Measurements from ENCODE around the gene EPB42.

The EPB42 gene

DNA sequence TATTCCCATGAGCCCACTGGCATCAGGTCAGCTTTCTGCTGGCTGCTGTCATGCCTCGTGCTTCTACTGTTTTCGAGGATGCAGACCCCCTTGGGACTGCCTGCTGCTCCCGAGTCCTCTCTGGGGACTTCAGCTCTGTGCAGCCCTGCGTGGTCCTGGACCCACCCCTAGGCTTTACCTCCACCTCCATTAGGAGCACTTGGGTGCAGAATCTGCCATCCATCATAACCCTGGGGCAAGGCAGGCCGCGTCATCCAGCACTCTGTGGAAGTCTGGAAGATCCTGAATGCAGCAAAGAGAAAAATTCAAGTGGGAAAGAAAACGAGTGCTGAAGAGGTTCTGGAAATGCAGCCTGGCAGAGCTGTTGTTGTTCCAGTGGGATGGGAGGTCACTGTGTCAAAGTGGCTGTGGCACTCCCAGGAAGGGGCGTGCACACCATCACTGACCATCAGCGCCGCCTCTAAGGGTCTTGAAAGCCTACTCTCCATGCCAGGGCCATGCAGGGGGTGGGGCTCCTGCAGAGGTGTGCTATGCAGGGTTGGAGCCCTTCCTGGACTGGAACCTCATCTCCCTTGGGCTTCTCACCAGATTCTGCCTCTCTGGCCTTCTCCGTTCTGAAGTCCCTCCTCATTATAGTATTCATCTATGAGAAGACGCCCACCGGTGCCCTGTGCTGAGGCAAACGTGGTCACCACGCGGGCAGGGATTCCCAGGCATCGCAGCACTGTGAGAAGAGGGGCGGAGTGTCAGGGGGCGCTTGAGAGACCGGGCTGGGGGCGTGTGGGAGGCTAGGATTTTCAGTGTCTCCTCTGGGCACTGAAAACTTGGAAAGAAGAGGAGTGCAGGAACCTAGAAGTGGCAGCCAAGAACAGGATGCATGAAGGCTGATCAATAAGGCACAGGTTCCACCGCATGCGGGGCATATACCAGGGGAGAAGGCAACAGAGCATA is 12.5 kb downstream of the EPB42 start:
- H3K27ac ChIP-seq (ENCODE audit: extremely low read depth, low read depth, low read length) = no peak overlapping the region
- no peaks in the 10 kb centered on the region for H3K4me1 ChIP-seq (ENCODE audit: control insufficient read depth, insufficient read depth, low read length)
- ChIA-PET CTCF (interaction anchor here (0.7 to 2.3 kb wide), 2 partner anchors 77 to 104 kb away, joined by 4 to 6 read pairs; no protein-coding TSS in a partner anchor), POLR2A (no interaction called here)
- TF ChIP-seq ZNF114 (tag by site-specific recombination; IDR thresholded peaks at IDR 0.05) (no peak), ZFHX2 (tag by site-specific recombination; conservative IDR thresholded peaks at IDR 0.05) (no peak), ZNF155 (tag by site-specific recombination; IDR thresholded peaks at IDR 0.05) (no peak), ZNF248 (tag by site-specific recombination; IDR thresholded peaks at IDR 0.05) (no peak), ZNF175 (tag by site-specific recombination; IDR thresholded peaks at IDR 0.05) (no peak), ZNF548 (tag by site-specific recombination; IDR thresholded peaks at IDR 0.05) (no peak), ZNF501 (tag by site-specific recombination; IDR thresholded peaks at IDR 0.05) (no peak), ZNF132 (tag by site-specific recombination; IDR thresholded peaks at IDR 0.05; ENCODE audit: borderline replicate concordance) (no peak), ZNF394 (tag by site-specific recombination; IDR thresholded peaks at IDR 0.05; ENCODE audit: borderline replicate concordance) (no peak), OVOL3 (tag by site-specific recombination; IDR thresholded peaks at IDR 0.05) (no peak), ZNF423 (tag by site-specific recombination; IDR thresholded peaks at IDR 0.05) (no peak), KLF10 (tag by site-specific recombination; IDR thresholded peaks at IDR 0.05) (no peak)
- TF ChIP-seq, protein P1, sequence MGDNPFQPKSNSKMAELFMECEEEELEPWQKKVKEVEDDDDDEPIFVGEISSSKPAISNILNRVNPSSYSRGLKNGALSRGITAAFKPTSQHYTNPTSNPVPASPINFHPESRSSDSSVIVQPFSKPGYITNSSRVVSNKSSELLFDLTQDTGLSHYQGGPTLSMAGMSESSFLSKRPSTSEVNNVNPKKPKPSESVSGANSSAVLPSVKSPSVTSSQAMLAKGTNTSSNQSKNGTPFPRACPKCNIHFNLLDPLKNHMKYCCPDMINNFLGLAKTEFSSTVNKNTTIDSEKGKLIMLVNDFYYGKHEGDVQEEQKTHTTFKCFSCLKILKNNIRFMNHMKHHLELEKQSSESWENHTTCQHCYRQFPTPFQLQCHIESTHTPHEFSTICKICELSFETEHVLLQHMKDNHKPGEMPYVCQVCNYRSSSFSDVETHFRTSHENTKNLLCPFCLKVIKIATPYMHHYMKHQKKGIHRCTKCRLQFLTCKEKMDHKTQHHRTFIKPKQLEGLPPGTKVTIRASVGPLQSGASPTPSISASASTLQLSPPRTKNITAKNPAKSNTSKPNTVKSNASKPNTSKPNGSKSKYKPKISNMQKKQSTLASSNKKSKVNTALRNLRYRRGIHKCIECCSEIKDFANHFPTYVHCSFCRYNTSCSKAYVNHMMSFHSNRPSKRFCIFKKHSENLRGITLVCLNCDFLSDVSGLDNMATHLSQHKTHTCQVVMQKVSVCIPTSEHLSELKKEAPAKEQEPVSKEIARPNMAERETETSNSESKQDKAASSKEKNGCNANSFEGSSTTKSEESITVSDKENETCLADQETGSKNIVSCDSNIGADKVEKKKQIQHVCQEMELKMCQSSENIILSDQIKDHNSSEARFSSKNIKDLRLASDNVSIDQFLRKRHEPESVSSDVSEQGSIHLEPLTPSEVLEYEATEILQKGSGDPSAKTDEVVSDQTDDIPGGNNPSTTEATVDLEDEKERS (tag by site-specific recombination; IDR thresholded peaks at IDR 0.05) = no peak
- TF ChIP-seq, protein P2, sequence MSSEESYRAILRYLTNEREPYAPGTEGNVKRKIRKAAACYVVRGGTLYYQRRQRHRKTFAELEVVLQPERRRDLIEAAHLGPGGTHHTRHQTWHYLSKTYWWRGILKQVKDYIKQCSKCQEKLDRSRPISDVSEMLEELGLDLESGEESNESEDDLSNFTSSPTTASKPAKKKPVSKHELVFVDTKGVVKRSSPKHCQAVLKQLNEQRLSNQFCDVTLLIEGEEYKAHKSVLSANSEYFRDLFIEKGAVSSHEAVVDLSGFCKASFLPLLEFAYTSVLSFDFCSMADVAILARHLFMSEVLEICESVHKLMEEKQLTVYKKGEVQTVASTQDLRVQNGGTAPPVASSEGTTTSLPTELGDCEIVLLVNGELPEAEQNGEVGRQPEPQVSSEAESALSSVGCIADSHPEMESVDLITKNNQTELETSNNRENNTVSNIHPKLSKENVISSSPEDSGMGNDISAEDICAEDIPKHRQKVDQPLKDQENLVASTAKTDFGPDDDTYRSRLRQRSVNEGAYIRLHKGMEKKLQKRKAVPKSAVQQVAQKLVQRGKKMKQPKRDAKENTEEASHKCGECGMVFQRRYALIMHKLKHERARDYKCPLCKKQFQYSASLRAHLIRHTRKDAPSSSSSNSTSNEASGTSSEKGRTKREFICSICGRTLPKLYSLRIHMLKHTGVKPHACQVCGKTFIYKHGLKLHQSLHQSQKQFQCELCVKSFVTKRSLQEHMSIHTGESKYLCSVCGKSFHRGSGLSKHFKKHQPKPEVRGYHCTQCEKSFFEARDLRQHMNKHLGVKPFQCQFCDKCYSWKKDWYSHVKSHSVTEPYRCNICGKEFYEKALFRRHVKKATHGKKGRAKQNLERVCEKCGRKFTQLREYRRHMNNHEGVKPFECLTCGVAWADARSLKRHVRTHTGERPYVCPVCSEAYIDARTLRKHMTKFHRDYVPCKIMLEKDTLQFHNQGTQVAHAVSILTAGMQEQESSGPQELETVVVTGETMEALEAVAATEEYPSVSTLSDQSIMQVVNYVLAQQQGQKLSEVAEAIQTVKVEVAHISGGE (tag by site-specific recombination; conservative IDR thresholded peaks at IDR 0.05; ENCODE audit: low read depth) = no peak
- TF ChIP-seq, protein P3, sequence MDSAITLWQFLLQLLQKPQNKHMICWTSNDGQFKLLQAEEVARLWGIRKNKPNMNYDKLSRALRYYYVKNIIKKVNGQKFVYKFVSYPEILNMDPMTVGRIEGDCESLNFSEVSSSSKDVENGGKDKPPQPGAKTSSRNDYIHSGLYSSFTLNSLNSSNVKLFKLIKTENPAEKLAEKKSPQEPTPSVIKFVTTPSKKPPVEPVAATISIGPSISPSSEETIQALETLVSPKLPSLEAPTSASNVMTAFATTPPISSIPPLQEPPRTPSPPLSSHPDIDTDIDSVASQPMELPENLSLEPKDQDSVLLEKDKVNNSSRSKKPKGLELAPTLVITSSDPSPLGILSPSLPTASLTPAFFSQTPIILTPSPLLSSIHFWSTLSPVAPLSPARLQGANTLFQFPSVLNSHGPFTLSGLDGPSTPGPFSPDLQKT (IDR thresholded peaks at IDR 0.05; ENCODE audit: borderline replicate concordance, low read depth, low read length) = no peak
- TF ChIP-seq, protein P4, sequence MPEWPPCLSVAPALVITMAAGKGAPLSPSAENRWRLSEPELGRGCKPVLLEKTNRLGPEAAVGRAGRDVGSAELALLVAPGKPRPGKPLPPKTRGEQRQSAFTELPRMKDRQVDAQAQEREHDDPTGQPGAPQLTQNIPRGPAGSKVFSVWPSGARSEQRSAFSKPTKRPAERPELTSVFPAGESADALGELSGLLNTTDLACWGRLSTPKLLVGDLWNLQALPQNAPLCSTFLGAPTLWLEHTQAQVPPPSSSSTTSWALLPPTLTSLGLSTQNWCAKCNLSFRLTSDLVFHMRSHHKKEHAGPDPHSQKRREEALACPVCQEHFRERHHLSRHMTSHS (tag by site-specific recombination; IDR thresholded peaks at IDR 0.05) = no peak
- TF ChIP-seq, protein P5, sequence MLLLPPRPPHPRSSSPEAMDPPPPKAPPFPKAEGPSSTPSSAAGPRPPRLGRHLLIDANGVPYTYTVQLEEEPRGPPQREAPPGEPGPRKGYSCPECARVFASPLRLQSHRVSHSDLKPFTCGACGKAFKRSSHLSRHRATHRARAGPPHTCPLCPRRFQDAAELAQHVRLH (tag by site-specific recombination; IDR thresholded peaks at IDR 0.05) = no peak
- TF ChIP-seq, protein P6, sequence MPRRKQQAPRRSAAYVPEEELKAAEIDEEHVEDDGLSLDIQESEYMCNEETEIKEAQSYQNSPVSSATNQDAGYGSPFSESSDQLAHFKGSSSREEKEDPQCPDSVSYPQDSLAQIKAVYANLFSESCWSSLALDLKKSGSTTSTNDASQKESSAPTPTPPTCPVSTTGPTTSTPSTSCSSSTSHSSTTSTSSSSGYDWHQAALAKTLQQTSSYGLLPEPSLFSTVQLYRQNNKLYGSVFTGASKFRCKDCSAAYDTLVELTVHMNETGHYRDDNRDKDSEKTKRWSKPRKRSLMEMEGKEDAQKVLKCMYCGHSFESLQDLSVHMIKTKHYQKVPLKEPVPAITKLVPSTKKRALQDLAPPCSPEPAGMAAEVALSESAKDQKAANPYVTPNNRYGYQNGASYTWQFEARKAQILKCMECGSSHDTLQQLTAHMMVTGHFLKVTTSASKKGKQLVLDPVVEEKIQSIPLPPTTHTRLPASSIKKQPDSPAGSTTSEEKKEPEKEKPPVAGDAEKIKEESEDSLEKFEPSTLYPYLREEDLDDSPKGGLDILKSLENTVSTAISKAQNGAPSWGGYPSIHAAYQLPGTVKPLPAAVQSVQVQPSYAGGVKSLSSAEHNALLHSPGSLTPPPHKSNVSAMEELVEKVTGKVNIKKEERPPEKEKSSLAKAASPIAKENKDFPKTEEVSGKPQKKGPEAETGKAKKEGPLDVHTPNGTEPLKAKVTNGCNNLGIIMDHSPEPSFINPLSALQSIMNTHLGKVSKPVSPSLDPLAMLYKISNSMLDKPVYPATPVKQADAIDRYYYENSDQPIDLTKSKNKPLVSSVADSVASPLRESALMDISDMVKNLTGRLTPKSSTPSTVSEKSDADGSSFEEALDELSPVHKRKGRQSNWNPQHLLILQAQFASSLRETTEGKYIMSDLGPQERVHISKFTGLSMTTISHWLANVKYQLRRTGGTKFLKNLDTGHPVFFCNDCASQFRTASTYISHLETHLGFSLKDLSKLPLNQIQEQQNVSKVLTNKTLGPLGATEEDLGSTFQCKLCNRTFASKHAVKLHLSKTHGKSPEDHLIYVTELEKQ (tag by site-specific recombination; IDR thresholded peaks at IDR 0.05; ENCODE audit: borderline replicate concordance) = no peak
- no peak overlapping the region for H3K4me3 ChIP-seq (ENCODE audit: low read depth, low read length)
- H3K36me3 ChIP-seq (ENCODE audit: control insufficient read depth in 2 of 2, insufficient read depth in 1 of 2, low read length in 2 of 2) = no peaks in the 10 kb centered on the region
- no peaks in the 10 kb centered on the region for H3K9me3 ChIP-seq (ENCODE audit: control insufficient read depth, insufficient read depth, low read depth, low read length)
